ENCODE measurements around the gene C10orf90. TPM values are rescaled to one million over a fixed set of nuclear protein-coding genes. Genes with fewer than 3 reads are reported as not detected.

C10orf90 gene
- total and polyA plus RNA-seq, 2 donors (not counting 3 experiments of a cell fraction or from before 2014, with no cell fraction given) = not detected

- no peaks in the 10 kb centered on the region for H3K36me3 ChIP-seq (ENCODE audit: control insufficient read depth in 2 of 2, extremely low read depth in 1 of 2, insufficient read depth in 2 of 2, low read length in 2 of 2)
- H2AFZ ChIP-seq (ENCODE audit: low read depth, low read length) = no peak overlapping the region
- POLR2A ChIA-PET = no interaction called here
- no peaks in the 10 kb centered on the region for H3K9me3 ChIP-seq (replicated peaks; ENCODE audit: control insufficient read depth, insufficient read depth, low read length)
- H3K4me2 ChIP-seq (ENCODE audit: insufficient read depth, low read length) = no peak overlapping the region
- DNase-seq (ENCODE audit: low read depth, low spot score) (no peak), FAIRE-seq (no peak)
- no peaks in the 10 kb centered on the region for H3K79me2 ChIP-seq (ENCODE audit: control insufficient read depth, insufficient read depth, low read length)
- no peak overlapping the region for H3K4me3 ChIP-seq (replicated peaks in 1 of 3; ENCODE audit: insufficient read depth in 1 of 3, low read depth in 1 of 3, low read length in 3 of 3)
- dilution Hi-C loops (cut with MboI; ENCODE audit: extremely low pct_ligation_motif_present, low sequenced_read_pairs) (no loop called here), intact Hi-C loops (cut with micrococcal nuclease) (no loop called here)
- H3K4me1 ChIP-seq (ENCODE audit: control insufficient read depth, extremely low read depth, insufficient read depth, low read length) = no peaks in the 10 kb centered on the region
- TF ChIP-seq JUN (IDR thresholded peaks at IDR 0.05; ENCODE audit: borderline replicate concordance, insufficient read depth, insufficient read length, low read depth) = no peak
- TF ChIP-seq EZH2 (IDR thresholded peaks at IDR 0.05; ENCODE audit: borderline replicate concordance, low read depth, low read length, severe bottlenecking) = no peak
- no peak for TF ChIP-seq POLR2AphosphoS5 (IDR thresholded peaks at IDR 0.05; ENCODE audit: insufficient read depth, low read depth, low read length)
- no peak for TF ChIP-seq POLR2A (IDR thresholded peaks at IDR 0.05; ENCODE audit: low read depth, low read length)
- no peak for TF ChIP-seq FOS (IDR thresholded peaks at IDR 0.05; ENCODE audit: borderline replicate concordance, insufficient read depth, low read length)
- TF ChIP-seq CTCF (IDR thresholded peaks at IDR 0.05; ENCODE audit: extremely low read depth in 1 of 2, insufficient read depth in 1 of 2, low read depth in 1 of 2, low read length in 2 of 2) = no peak
- TF ChIP-seq MYC (IDR thresholded peaks at IDR 0.05; ENCODE audit: low read depth, low read length) = no peak
- TF ChIP-seq, protein P1, sequence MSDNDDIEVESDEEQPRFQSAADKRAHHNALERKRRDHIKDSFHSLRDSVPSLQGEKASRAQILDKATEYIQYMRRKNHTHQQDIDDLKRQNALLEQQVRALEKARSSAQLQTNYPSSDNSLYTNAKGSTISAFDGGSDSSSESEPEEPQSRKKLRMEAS (IDR thresholded peaks at IDR 0.05; ENCODE audit: insufficient read depth, insufficient read length) = no peak
- TF ChIP-seq GATA2 (IDR thresholded peaks at IDR 0.05; ENCODE audit: insufficient read depth, insufficient read length, low read depth, low read length) = no peak
- BruUV-seq (replicated peaks) = no TSS peak
- H3K27ac ChIP-seq (ENCODE audit: insufficient read depth, low read depth, low read length) = no peak overlapping the region
- no peaks in the 10 kb centered on the region for H3K9me1 ChIP-seq (replicated peaks; ENCODE audit: control insufficient read depth, extremely low read depth, insufficient read depth, low read length)
- no peak overlapping the region for H3K9ac ChIP-seq (replicated peaks; ENCODE audit: extremely low read depth, insufficient read depth, low read length)
- CTCF ChIA-PET = no interaction called here
- H4K20me1 ChIP-seq (replicated peaks; ENCODE audit: control insufficient read depth, extremely low read depth, insufficient read depth, low read length) = no peaks in the 10 kb centered on the region
- H3K27me3 ChIP-seq (ENCODE audit: control insufficient read depth in 2 of 2, insufficient read depth in 2 of 2, low read length in 2 of 2) = no peaks in the 10 kb centered on the region
Observed at GRCh38 chr10:126375926-126376554, 294.5 kb downstream of the C10orf90 start.
